Measurements from ENCODE around the gene TM7SF2.
A peak's percentile ranks its signal among the peaks of the same experiment; 100 is the strongest.
"Not testable (repeated sequence)": the region's sequence is repeated elsewhere in the genome, so short reads cannot be mapped to it uniquely, and the experiment has no call there.

The TM7SF2 gene

DNA sequence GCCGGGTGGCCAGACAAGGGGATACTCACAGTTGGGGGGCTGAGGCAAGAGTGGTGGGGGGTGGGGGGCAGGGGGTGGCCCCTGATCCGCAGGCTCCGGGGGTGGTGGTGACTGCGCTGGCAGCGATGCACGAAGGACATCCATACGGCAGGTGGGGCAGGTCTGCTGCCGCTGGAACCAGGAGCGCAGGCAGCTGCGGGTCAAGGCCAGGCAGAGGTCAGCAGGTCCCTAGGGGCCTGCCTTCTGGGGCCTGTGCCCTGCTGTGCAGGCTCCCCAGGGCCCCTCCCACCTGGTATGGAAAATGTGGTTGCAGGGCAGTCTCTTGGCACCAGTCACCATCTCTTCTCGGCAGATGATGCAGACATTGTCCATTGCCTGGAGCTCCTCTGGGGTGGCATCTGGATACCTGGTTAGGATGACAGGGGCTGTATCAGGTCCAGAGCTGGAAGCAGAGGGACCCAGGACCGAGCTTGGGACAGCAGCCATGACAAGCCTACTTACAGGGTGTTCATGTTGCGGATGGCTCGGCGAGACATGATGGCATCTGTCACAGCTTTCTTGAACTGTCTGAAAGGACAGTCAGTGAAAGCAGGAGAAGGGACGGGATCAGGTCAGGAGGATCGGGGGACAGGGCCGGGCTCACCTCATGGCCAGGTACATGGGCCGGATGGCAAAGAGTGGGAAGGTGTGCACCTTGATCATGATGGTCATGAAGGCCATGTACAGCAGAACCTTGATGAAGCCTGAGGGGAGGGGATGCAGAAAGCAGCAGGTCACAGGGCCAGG lies 19.2 kb downstream of the TM7SF2 start:
- DNase-seq, result no peak

DNA sequence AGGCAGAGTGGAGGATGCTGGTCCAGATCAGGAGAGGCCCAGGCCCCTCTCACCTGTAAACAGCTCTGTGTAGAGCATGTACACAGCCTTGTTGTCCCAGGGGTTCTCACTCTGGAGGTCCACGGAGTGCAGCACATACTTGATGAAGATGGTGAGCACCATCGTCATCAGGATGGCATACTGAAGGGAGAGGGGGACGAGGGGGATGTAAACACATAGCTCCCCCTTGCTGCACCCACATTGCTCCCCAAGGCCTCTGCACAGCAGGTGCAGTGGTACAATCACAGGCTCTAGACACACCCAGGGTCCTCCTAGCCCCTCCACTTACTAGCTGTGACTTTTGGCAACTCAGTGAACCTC lies 19.7 kb downstream of the TM7SF2 start:
- DNase-seq, result no peak

GRCh38 chr11:65131895-65132237 lies 20.2 kb downstream of the TM7SF2 start:
- no peak for DNase-seq

DNA sequence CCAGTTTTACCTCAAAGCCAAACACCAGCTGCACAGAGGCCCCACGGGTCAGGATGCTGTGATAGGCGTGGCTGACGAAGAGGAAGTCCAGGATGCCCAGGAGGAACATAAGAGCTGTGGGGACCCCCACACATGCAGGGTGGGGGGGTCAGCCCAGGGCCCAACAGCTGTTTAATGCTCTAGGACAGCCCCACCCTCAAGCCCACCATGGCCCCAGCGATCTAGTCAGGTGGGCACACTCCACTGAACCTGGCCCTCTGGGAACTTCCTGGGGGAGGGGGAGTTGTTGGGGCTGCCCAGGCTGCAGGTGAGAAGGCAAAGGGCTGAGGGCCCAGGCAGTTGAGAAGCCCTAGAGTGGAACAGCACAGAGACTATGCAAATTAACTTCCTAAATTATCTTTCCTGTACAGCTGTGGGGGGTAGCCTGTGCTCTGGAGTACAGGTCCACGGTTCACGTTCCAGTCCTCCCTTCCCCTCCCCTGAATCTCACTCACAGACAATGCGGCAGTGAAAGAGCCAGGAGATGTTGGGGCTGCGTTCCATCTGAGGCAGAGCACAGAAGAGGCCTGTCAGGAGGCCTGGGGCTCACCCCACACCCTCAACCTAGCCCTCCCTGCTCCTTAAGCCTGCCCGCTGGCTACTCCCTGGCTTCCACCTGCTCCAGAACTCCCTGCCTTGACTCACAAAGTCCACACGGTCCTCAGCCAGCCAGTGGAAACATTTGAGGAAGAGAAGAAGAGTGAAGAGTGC lies 20.7 kb downstream of the TM7SF2 start:
- DNase-seq, result no peak

- DNase-seq, result no peak
Measured at GRCh38 chr11:65132988-65133700, 21.5 kb downstream of the TM7SF2 start.

- no peak for DNase-seq
Measured at GRCh38 chr11:65133724-65134123, 22.1 kb downstream of the TM7SF2 start.

- DNase-seq, result peak; percentile 70
Measured at GRCh38 chr11:65134240-65134951, 22.7 kb downstream of the TM7SF2 start, which contains the start of gene SYVN1. TSS of gene SYVN1 (minus strand) at chr11:65134519. CDS start at chr11:65133601, 918 bp downstream.

DNA sequence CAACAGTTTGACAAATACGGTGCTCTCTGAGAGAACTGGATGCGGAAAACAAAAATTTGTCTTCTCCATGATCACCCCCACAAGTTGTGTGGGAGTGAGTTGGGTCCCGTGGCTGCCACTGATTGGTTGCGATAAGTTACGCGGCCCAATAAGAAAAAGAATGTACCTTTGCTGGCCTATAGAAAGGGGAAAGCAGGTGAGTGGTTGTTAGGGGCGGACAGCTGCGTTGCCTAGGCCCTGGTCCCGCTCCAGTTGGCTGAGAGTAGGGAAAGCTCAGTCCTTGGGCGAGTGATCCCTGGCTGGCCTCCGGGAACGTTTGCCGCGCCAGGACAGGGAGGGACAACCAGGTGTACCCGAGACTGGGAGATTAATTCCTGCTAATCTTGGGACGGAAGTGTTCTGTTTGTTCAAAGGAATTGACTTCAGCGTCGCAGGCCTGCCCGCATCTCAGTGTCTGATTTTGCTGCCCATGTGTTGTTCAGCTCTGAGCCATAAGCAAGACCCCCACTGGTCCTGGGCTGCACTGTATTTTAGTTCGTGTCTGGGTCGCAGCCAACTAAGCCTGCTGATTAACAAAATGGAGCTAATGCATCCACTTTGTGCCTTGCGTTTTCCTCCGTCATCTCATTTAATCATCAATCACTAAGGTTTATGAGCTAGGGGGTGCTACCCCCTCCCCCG lies 23.4 kb downstream of the TM7SF2 start:
- peak; percentile 95 for DNase-seq

- DNase-seq, result no peak
Measured at GRCh38 chr11:65135633-65136145, 24.0 kb downstream of the TM7SF2 start.

DNA sequence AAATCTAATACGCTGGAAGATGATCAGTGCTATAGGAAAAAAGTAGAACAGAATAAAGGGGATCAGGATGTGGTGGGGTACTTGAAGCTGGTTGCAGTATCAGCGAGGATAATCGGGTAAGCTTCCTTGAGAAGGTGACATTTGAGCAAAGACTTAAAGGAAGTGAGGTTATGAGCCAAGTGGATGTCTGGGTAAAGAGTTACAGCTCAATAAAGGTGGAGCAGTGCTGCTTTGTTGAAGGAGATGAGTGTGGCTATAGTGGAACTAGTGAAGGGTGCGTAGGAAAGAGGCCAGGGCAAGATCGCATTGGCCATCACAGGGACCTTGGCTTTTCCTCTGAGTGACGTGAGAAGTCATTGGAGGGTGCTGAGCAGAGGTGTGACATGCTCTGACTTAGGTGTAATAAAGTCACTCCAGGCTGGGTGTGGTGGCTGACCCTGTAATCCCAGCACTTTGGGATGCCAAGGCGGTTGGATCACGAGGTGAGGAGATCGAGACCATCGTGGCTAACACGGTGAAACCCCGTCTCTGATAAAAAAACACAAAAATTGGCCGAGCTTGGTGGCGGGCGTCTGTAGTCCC lies 24.9 kb downstream of the TM7SF2 start:
- DNase-seq, result no peak

GRCh38 chr11:65141896-65142494 lies 30.3 kb downstream of the TM7SF2 start:
- DNase-seq, result no peak

- DNase-seq, result no peak
Measured at GRCh38 chr11:65147352-65148075, 35.8 kb downstream of the TM7SF2 start.

GRCh38 chr11:65148657-65149056 lies 37.0 kb downstream of the TM7SF2 start:
- DNase-seq, result no peak

- DNase-seq, result not testable (repeated sequence)
Measured at GRCh38 chr11:65150131-65150508, 38.4 kb downstream of the TM7SF2 start.

- peak; percentile 24 for DNase-seq
Measured at GRCh38 chr11:65150509-65151299, 39.0 kb downstream of the TM7SF2 start.

- no peak for DNase-seq
Measured at GRCh38 chr11:65151331-65151899, 39.7 kb downstream of the TM7SF2 start.

- no peak for DNase-seq
Measured at GRCh38 chr11:65152122-65152521, 40.5 kb downstream of the TM7SF2 start.

GRCh38 chr11:65156256-65156655 lies 44.6 kb downstream of the TM7SF2 start:
- DNase-seq, result no peak

DNA sequence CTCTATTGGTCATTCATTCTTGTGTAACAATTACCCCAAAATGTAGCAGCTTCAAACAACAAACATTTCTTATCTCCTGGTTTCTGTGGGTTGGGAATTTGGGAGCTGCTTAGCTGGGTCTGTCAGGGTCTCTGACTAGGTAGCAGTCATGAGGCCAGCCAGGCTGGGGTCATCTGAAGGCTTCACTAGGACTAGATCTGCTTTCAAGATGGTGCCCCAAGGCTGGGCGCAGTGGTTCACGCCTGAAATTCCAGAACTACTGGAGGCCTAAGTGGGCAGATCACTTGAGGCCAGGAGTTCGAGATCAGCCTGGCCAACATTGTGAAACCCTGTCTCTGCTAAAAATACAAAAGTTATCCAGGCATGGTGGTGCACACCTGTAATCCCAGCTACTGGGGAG lies 45.3 kb downstream of the TM7SF2 start:
- DNase-seq, result no peak

DNA sequence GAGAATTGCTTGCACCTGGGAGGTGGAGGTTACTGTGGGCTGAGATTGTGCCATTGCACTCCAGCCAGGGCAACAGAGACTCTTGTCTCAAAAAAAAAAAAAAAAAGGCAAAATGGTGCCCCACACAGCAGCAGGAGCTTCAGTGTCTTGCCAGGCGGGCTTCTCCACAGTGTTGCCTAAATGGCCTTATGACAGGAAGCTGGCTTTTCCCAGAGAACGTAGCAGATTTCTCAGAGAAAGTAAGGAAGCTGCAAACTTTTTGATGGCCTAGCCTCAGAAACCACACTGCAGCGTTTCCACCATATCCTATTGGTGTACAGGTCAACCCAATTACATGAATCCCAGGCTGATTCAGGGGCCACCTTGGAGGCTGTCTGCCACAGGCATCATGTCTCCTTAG lies 45.7 kb downstream of the TM7SF2 start:
- no peak for DNase-seq
